Measurements from ENCODE around the gene TAF4. TPM values are rescaled to one million over a fixed set of nuclear protein-coding genes. Genes with fewer than 3 reads are reported as not detected.

The TAF4 gene
- total RNA-seq, 1 donor from 2014 or later: 28.1 TPM

- Mint-ChIP-seq H3K4me3 (no peak overlapping the region), H3K4me1 (no peaks in the 10 kb centered on the region), H3K27ac (no peak overlapping the region), H3K36me3 (peaks cover 14% of the 10 kb centered on the region), H3K9me3 (no peaks in the 10 kb centered on the region), H3K27me3 (ENCODE audit: low read depth) (no peaks in the 10 kb centered on the region)
- DNase-seq (ENCODE audit: low spot score in 2 of 2, unreplicated experiment in 2 of 2): no peak
- no peak for TF ChIP-seq CTCF (IDR thresholded peaks at IDR 0.05; ENCODE audit: unreplicated experiment)
Measured at GRCh38 chr20:61980647-61981583, 84.8 kb downstream of the TAF4 start.

- Mint-ChIP-seq H3K27ac (no peak overlapping the region), H3K27me3 (ENCODE audit: low read depth) (no peaks in the 10 kb centered on the region), H3K4me1 (no peaks in the 10 kb centered on the region), H3K9me3 (no peaks in the 10 kb centered on the region), H3K4me3 (no peak overlapping the region), H3K36me3 (peaks cover 14% of the 10 kb centered on the region)
- no peak for TF ChIP-seq CTCF (IDR thresholded peaks at IDR 0.05; ENCODE audit: unreplicated experiment)
- no peak for DNase-seq (ENCODE audit: low spot score in 2 of 2, unreplicated experiment in 2 of 2)
Measured at GRCh38 chr20:61979701-61980635, 85.7 kb downstream of the TAF4 start.

GRCh38 chr20:61979090-61979489 lies 86.6 kb downstream of the TAF4 start:
- H3K4me3 Mint-ChIP-seq: no peak overlapping the region
- H3K9me3 Mint-ChIP-seq: no peaks in the 10 kb centered on the region
- peaks cover 15% of the 10 kb centered on the region for H3K36me3 Mint-ChIP-seq
- no peak for TF ChIP-seq CTCF (IDR thresholded peaks at IDR 0.05; ENCODE audit: unreplicated experiment)
- no peaks in the 10 kb centered on the region for H3K4me1 Mint-ChIP-seq
- DNase-seq (ENCODE audit: low spot score in 2 of 2, unreplicated experiment in 2 of 2): no peak
- no peak overlapping the region for H3K27ac Mint-ChIP-seq
- no peaks in the 10 kb centered on the region for H3K27me3 Mint-ChIP-seq (ENCODE audit: low read depth)

- no peak for DNase-seq (ENCODE audit: low spot score in 2 of 2, unreplicated experiment in 2 of 2)
- H3K4me3 Mint-ChIP-seq: no peak overlapping the region
- no peaks in the 10 kb centered on the region for H3K9me3 Mint-ChIP-seq
- H3K4me1 Mint-ChIP-seq: no peaks in the 10 kb centered on the region
- H3K36me3 Mint-ChIP-seq: peaks cover 12% of the 10 kb centered on the region
- H3K27me3 Mint-ChIP-seq (ENCODE audit: low read depth): no peaks in the 10 kb centered on the region
- no peak overlapping the region for H3K27ac Mint-ChIP-seq
- no peak for TF ChIP-seq CTCF (IDR thresholded peaks at IDR 0.05; ENCODE audit: unreplicated experiment)
Measured at GRCh38 chr20:61978491-61978890, 87.2 kb downstream of the TAF4 start.

- Mint-ChIP-seq H3K9me3 (peaks cover 3% of the 10 kb centered on the region), H3K4me1 (no peaks in the 10 kb centered on the region), H3K27me3 (ENCODE audit: low read depth) (no peaks in the 10 kb centered on the region), H3K27ac (no peak overlapping the region), H3K4me3 (no peak overlapping the region), H3K36me3 (peaks cover 22% of the 10 kb centered on the region)
- DNase-seq (ENCODE audit: low spot score in 2 of 2, unreplicated experiment in 2 of 2): no peak
- TF ChIP-seq CTCF (IDR thresholded peaks at IDR 0.05; ENCODE audit: unreplicated experiment): no peak
Measured at GRCh38 chr20:61977419-61977786, 88.3 kb downstream of the TAF4 start.
